Suprapubic skin (tissue), 4 donors: ENCODE measurements around the gene CRYBA1. TPM values are rescaled to one million over a fixed set of nuclear protein-coding genes. Genes with fewer than 3 reads are reported as not detected.

Experiments
- DNase-seq, 2 donors: peaks; one replicate each; pipeline ENCODE4 v3.0.0-alpha.2; 2019; ENCODE audit warnings: low spot score in 2 of 2
- H3K27ac ChIP-seq: fragments of 200-600 bp; sonication (generic); one replicate; pipeline ENCODE4 v1.5.1; 2019
- H3K27me3 ChIP-seq: fragments of 200-600 bp; sonication (generic); one replicate; pipeline ENCODE4 v1.5.1; 2019
- H3K36me3 ChIP-seq: fragments of 200-600 bp; sonication (generic); one replicate; pipeline ENCODE4 v1.5.1; 2019
- H3K4me1 ChIP-seq: fragments of 200-600 bp; sonication (generic); one replicate; pipeline ENCODE4 v1.5.1; 2019
- H3K4me3 ChIP-seq: fragments of 200-600 bp; sonication (generic); one replicate; pipeline ENCODE4 v1.5.1; 2019; ENCODE audit warnings: mild to moderate bottlenecking
- H3K9me3 ChIP-seq: fragments of 200-600 bp; sonication (generic); one replicate; pipeline ENCODE4 v1.5.1; 2019
- EP300 ChIP-seq: sonication (generic); formaldehyde crosslinking; IDR thresholded peaks from one replicate; pipeline ENCODE4 v1.6.1; 2017; ENCODE audit warnings: antibody characterized with exemption
- POLR2A ChIP-seq, 2 donors: fragments of 450-650 bp; IDR thresholded peaks; one replicate each; pipeline ENCODE4 v1.6.1; 2017; ENCODE audit warnings: antibody characterized with exemption in 2 of 2, mild to moderate bottlenecking in 2 of 2, moderate library complexity in 2 of 2
- POLR2AphosphoS5 ChIP-seq, 3 donors: sonication (generic); formaldehyde crosslinking; IDR thresholded peaks; one replicate each; pipeline ENCODE4 v1.6.1; 2017; ENCODE audit warnings: antibody characterized with exemption in 3 of 3
- WGBS: methylation state at CpG from one replicate; pipeline ENCODE4 v1.1.5; 2018; 5-methylcytosine and 5-hydroxymethylcytosine counted together
- total RNA-seq, 4 donors: library from RNA; depleted of rRNA; stranded (reverse); fragments of >200 nt; gene quantifications; one replicate each; pipeline ENCODE4 v1.1.0, GENCODE V29; 2016
- TF ChIP-seq, protein P1 (sequence below), 2 donors: fragments of 200-600 bp in 1 of 2; fragments of 450-650 bp in 1 of 2; sonication (generic) in 1 of 2; IDR thresholded peaks; one replicate each; pipeline ENCODE4 v1.5.1; 2016 to 2019; ENCODE audit warnings: antibody characterized with exemption in 2 of 2, mild to moderate bottlenecking in 1 of 2, moderate library complexity in 1 of 2

Gene CRYBA1
- total RNA-seq, 4 donors from 2014 or later = not detected

DNA sequence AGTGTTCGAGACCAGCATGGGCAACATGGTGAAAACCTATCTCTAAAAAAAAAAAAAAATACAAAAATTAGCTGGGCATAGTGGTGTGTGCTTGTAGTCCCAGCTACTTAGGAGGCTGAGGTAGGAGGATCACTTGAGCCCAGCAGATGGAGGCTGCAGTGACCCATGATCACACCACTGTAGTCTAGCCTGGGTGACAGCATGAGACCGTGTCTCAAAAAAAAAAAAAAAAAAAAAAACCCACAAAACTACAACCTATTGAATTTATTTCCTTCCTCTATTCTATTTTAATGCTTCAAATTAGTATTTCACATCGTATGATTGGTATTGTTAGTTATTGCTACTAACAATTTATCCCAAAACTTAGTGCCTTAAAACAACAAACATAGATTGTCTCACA, 56.7 kb downstream of the CRYBA1 start:
- TF ChIP-seq POLR2A (IDR thresholded peaks at IDR 0.05) = no peak
- no peak for TF ChIP-seq POLR2AphosphoS5 (IDR thresholded peaks at IDR 0.05)
- TF ChIP-seq, protein P1, sequence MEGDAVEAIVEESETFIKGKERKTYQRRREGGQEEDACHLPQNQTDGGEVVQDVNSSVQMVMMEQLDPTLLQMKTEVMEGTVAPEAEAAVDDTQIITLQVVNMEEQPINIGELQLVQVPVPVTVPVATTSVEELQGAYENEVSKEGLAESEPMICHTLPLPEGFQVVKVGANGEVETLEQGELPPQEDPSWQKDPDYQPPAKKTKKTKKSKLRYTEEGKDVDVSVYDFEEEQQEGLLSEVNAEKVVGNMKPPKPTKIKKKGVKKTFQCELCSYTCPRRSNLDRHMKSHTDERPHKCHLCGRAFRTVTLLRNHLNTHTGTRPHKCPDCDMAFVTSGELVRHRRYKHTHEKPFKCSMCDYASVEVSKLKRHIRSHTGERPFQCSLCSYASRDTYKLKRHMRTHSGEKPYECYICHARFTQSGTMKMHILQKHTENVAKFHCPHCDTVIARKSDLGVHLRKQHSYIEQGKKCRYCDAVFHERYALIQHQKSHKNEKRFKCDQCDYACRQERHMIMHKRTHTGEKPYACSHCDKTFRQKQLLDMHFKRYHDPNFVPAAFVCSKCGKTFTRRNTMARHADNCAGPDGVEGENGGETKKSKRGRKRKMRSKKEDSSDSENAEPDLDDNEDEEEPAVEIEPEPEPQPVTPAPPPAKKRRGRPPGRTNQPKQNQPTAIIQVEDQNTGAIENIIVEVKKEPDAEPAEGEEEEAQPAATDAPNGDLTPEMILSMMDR (IDR thresholded peaks at IDR 0.05) = no peak
- no peak for TF ChIP-seq EP300
- Histone ChIP-seq H3K27ac (no peak overlapping the region), H3K4me3 (no peak overlapping the region), H3K36me3 (no peaks in the 10 kb centered on the region), H3K9me3 (no peaks in the 10 kb centered on the region), H3K4me1 (no peaks in the 10 kb centered on the region), H3K27me3 (no peaks in the 10 kb centered on the region)
- no peak for DNase-seq
- 65% methylated on average over 3 of the region's 3 CpGs for WGBS

Other genes with a start within 250 kb of the CRYBA1 start
- not detected for gene SEZ6, start 240.8 kb upstream of the CRYBA1 start, total RNA-seq
- gene PIPOX, start 203.7 kb upstream of the CRYBA1 start, total RNA-seq = 1 to 10 TPM; 1.3 to 3.7 (median 3.0) TPM
- gene MYO18A, start 66.5 kb upstream of the CRYBA1 start, total RNA-seq = 100 to 1,000 TPM in 2 of 4 donors, 10 to 100 TPM in 2; 87.6 to 253 (median 106) TPM
- 10 to 100 TPM; 31.0 to 36.4 (median 35.6) TPM for gene NUFIP2, start 47.3 kb downstream of the CRYBA1 start, total RNA-seq
- gene TAOK1, start 143.5 kb downstream of the CRYBA1 start, total RNA-seq = 10 to 100 TPM; 42.1 to 58.3 (median 51.2) TPM